Activated CD4-positive, alpha-beta T cell treated with anti-CD3 and anti-CD28 coated beads, Interleukin-10, Interleukin-2, amounts not matched to agents 100 ng/mL and 50 ng/mL, durations not matched to agents 16 hours and 8 hours (primary cell): ENCODE results near the gene STX19.
"Not testable (repeated sequence)": the region's sequence is repeated elsewhere in the genome, so short reads cannot be mapped to it uniquely, and the experiment has no call there.

Source experiments
- DNase-seq: peaks from one replicate; pipeline ENCODE4 v3.0.0-alpha.2; 2020

STX19 gene

DNA sequence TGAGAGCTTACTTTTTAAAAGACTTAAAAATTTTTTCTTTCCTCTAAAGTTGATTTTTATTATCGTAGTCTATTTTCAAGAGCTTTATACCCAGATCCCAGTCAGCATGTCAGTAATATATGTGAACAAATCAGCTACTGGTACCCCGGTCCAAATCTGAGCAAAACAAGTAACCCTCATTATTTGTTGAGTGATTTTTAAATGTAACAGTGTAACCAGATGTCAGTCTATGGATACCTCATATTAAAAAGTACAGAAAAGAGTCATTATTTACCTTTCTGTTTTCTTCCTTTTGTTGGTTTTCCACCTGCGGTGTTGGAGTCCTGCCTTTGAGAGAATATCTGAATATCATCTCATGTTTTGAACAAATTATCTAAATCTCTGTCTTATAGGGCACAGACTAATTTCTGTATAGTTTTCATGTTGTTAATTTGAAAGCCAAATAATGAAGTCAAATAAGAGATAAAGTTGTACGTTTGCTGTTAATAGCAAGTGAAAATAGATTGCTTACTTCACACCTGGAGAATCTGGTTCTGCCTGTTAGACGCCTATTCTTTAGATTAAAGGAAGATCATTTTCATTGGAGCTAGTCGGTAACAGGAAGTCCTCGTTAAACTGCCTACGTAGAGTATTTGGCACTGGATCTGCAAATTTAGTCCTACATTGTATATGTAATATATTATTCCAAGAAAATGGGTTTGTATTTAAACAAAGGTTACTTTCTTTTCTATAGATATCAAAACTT is at the start of gene STX19:
STX19 (minus strand) TSS at position 505 of the 745 bp plus-strand sequence. CDS start 13,328 bp downstream, outside the sequence.
- no peak for DNase-seq

DNA sequence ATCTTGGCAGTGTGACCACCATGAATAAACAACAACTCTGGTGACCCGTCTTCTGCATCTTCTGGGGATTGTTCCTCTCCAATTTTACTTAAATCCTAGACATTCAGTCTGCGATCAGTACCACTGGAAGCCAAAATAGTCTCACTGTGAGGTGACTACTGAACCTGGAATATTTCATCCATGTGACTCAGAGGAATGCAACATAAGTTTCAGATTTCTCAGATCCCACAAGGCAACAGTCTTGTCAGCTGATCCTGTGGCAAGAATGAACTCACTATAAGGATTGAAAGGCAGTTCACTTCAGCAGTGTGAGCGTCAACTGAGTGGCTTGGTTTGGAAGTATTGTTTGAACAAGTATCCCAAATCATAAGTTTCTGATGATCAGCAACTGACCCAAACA is 47.7 kb upstream of the STX19 start:
- no peak for DNase-seq

DNA sequence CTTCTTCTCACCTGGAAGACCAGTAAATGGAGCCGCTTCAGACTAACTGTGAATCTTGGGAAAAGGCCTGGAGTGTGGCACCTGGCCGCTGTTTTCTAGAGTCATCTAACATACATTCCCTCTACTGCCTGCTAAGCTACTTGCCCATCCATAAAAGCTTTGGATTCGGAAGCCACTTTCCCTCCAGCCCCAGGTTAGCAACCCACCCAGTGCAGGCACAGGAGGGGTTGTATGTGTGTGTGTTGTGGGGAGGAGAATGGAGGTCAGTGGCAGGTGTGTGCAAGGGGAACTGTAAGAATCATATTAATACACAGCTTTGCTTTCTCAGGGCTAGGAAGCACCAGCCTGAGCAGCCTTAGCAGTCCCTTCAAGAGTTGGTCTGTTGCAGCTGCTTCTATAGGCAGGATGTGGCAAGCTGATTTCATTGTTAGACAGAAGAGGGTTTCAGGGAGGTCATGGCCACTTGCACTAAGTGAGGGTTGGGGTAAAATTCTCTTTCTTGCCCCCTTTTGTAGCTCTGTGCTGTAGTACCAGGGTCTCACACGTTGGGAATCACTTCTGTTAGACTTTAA is 43.4 kb upstream of the STX19 start:
- peak; percentile 18 for DNase-seq

- peak; percentile 26 for DNase-seq
Observed at GRCh38 chr3:94070341-94070911, 42.0 kb upstream of the STX19 start.

- peak; percentile 19 for DNase-seq
Observed at GRCh38 chr3:94069194-94069813, 40.9 kb upstream of the STX19 start.

DNA sequence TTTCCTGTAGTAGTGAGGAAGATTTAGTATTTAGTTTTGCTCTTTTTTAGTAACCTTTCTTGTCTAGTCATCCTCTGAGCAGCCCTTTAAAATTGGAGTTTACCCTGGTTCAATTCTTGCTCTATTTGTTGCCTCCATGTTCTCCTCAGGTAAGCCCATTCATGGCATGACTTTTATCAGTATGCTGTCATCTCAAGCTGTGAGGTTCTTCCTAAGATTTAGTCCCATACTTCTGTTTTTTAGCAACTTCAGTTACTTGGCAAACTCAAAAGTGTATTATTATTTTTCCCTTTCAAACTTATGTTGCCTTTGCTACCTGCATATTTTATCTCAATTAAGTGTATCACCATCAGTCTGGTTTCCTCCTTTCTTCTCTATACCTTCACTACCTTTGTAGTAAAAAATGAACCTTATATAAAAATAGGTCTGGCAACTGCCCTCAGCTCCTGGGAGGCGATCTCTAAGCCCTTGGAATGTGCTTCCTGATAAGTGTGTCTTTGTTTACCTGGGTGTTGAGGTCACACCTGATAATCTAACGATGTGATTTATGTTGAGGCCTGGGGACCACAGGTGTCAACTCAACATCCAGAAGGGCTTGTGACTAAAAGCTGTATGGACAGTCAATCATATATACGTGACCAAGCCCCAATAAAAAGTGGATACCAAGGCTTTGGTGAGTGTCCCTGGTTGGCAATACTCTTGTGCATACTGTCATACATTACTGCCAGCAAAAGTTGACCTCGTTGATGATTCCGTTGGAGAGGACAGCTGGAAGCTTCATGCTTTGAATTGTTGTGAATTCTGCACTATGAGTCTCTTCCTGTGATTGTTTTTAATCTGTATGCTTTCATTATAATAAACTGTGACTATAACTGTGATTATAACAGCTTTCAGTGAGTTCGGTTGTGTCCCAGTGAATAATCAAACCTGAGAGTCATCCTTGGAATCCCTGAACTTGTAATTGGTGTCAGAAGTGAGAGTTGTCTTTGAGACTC is 38.4 kb upstream of the STX19 start:
- no peak for DNase-seq

DNA sequence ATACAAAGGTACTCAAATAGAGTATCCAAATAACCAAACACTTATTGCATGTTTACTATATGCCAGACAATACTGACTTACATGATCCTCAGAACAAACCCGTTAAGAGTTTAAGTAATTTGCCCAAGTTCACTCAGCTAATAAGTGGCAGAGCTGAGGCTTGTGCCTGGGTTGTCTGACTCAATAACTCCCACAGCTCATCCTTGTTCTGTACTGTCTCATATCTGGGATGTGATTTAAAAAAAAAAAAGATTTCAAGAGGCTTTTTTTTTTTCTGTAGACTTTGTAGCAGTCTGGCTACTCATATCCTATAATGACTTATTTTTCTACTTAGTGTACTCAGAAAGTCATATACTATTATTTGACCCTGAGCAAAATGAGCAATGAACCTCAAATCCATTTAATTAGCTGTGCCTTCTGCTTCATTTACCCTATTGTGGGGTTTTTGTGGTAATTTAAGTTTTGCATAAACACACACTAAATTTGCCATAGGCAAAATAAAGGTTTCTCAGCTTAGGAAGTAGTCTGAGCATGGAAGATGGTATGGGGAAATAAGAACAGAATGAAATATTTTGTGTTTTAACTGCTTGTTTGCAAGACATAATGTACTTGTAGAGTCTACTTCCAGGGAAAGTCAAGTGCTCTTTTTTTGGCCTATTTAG is 37.6 kb upstream of the STX19 start:
- DNase-seq: no peak

DNA sequence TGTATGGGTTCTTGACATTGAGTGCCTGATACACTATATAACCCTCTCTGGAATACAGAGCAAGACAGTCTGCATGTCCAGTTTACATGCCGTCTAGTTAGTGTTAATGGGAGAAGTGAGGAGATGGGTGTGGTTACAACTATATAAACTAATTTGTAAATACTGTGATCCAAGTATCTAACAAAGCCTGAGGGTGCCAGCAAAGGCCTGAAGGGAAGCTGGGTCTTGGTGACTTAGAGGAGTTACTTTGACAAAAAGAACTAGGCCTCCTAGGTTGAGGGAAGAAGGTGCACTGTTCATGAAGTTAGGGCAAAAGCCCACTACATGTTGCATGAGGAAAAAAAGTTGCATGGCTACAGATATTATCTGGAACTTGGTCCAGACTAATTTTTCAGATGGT is 36.7 kb upstream of the STX19 start:
- no peak for DNase-seq

DNA sequence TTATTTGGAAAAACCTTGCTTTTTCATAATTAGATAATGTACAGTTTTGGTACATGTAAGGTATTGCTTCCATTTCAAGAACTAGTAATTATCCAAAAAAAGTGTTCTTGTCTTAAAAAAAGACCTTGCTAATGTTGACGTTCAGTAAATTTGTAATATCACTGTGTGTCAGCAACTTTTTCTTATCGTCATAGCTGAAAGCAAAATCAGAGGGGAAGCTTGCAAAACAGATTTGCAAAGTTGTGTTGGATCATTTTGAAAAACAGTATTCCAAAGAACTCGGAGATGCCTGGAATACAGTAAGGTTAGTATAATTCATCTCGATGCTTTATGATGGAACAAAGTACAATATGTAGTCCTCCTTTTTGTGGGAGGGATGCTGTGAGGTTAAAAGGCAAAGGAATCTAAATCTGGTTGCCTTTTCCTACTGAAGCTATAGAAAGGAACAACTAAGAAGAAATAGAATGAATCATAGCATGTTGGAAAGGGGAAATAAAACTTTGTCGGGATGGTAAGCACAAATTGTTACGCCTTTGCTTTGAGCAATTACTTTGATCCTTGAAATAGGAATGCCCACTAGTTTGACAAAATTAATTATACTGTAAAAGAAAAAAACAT is 36.0 kb upstream of the STX19 start:
- DNase-seq: no peak

DNA sequence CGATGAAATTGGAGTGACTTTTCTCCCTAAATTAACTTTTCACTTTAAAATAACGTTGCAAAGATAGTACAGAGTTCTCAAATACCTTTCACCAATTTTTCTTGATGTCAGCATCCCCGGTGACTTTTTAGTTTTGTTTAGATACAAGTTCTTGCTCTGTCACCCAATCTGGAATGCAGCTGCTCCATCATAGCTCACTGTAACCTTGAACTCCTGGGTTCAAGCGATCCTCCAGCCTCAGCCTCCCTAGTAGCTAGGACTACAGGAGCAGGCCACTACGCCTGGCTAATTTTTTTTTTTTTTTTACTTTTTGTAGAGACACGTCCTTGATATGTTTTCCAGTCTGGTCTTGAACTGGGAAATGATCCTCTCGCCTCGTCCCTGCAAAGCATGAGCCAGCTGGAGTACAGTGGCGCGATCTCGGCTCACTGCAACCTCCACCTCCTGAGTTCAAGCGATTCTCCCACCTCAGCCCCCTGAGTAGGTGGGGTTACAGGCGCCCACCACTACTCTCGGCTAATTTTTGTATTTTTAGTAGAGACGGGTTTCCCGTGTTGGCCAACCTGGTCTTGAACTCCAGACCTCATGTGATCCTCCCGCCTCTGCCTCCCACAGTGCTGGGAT is 35.2 kb upstream of the STX19 start:
- peak; percentile 12 for DNase-seq

DNA sequence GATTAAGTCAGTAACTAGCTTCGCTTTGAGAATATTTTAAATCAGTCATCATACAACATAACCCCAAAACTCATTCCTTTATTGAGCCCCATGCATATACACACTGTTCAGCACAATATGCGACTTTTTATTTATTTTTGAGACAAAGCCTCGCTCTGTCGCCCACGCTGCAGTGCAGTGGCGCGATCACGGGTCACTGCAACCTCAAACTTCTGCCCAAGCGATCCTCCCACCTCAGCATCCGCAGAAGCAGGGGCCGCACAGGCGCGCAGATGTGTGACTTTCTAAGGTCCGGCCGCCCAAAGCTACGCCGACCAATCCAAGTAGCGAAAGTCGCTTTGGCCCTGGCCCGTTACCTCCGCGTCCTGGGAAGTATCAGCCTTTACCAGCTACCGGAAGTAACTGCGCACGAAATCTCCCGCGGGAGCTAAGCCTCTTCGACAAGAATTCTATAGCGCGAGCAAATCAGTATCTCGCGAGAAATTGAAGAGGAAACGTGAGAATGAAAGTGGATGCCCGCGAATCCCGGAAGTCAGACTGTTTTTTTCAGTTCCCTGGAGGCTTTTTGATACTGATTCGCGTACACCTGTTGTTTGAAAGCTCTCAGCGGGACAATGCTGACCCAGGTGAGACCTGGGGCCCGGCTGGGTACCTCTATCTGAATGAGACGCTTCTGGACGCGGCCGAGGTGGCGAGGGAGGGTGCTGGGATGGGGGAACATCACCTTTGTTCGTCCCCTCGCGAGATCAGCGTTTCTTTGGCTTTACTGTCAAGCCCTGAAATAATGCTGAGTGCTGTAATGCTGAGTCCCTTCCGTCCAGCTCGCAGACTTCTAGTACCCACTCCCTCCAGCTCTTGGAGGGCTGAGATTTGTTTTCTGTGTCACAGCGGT is 34.4 kb upstream of the STX19 start, which contains the start of the genes DHFR2 and NSUN3:
DHFR2 (minus strand) TSS at position 404 of the 892 bp plus-strand sequence. CDS start 1,405 bp downstream, outside the sequence.
NSUN3 (plus strand) TSS at position 549 of the 892 bp plus-strand sequence; CDS start at position 615, 66 bp downstream.
- peak; percentile 94 for DNase-seq

DNA sequence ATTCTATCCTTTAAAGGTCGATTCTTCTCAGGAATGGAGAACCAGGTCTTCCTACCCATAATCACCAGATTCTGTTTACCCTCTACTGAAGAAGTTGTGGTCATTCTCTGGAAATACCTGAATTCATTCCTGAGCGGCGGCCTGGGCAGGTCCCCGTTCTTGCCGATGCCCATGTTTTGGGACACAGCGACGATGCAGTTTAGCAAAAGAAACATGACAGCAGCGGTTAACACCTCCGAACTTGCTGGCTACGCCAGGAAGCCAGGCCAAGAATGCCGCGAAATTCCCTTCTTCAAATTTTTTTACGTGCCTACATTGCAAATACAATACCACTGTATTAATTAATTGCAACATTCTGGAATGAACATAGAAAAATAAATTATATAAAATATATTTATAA is 32.9 kb upstream of the STX19 start:
- DNase-seq: no peak

DNA sequence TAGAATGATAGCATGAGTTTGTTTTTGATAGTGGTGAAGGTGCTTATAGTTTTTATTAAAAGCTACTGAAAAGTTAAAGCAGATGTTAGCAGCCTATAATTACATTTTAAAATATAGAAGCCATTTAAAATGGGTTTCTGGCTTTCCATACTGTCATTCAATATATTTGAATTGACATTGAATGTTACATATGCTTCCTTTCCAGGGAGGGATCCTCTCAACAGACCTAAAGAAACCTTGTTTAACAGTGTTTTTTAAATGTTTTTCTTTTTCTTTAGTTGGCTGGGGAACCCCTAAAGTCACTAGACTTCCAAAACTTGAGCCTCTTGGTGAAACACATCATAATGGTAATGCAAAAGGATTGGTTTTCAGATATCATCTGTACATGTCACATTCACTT is 22.1 kb upstream of the STX19 start:
- no peak for DNase-seq

GRCh38 chr3:94049267-94049666 is 20.9 kb upstream of the STX19 start:
- no peak for DNase-seq

- no peak for DNase-seq
Observed at GRCh38 chr3:94046533-94046932, 18.1 kb upstream of the STX19 start.

GRCh38 chr3:94044100-94044936 is 15.9 kb upstream of the STX19 start:
- DNase-seq: not testable (repeated sequence)

DNA sequence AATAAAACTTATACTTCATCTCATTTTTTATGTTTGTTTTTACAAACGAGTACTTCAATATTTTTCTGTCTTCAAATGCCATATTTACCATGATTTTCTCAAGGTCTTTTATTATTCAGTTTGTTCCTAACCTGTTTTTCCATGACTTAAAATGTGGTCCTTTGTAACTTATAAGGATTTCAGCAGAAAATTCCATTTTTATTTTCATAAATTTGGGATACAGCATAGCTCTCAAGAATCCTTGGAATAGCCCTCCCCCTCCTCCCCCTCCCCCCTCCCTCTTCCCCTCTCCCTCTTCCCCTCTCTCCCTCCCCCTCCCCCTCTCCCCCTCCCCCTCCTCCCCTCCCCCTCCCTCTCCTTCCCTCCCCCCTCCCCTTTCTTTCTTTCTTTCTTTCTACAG is 14.9 kb upstream of the STX19 start:
- no peak for DNase-seq

- peak; percentile 29 for DNase-seq
Observed at GRCh38 chr3:94036909-94037507, 8.6 kb upstream of the STX19 start.
